Measurements from ENCODE around the gene KRT14.
A peak's percentile ranks its signal among the peaks of the same experiment; 100 is the strongest.
"Not testable (repeated sequence)": the region's sequence is repeated elsewhere in the genome, so short reads cannot be mapped to it uniquely, and the experiment has no call there.

Gene KRT14

GRCh38 chr17:41600318-41600717 lies 13.6 kb upstream of the KRT14 start:
- DNase-seq: no peak

GRCh38 chr17:41599680-41600079 lies 13.0 kb upstream of the KRT14 start:
- DNase-seq: no peak

DNA sequence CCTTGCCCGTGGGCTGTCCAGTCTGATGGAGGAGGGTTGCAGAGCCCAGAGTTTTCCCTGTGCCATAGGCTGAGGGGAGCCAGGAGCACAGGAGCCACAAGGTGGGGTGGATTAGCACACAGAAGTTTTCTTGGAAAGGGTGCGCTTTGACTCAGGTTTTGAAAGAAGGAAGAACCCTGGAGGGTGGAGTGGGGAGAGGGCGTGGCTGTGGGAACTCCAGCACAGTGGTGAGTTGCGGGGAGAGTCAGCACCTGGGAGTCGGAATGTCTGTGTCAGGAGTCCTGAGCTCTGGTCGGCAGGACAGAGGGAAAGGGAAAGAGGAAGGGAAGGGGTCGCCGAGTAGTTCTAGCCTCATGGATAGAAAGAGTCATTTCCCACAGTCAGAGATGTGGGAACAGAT lies 8.9 kb upstream of the KRT14 start:
- no peak for DNase-seq

DNA sequence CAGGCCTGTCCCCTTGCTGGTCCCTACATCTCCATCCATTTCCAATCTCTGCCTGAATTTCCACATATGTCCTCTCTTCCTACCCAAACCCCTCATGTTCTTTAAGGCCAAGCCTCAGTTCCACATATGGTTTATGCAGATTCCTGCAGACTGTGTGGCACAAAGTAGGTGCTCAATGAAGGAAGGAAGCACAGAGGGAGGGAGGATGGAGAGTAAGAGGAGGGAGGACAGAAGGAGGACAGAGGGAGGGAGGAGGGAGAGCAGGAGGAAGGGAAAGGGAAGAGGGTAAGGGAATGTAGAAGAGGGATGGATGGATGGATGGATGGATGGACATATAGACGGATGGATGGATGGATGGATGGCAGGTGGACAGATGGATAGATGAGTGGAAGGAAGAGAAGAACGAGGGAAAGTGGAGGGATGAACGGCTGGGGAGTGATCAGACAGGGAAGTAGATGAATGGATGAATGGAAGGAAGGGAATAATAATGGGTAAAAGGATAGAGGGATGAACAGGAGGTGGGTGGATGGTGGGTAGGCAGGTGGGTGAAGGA lies 7.7 kb upstream of the KRT14 start:
- DNase-seq: no peak

GRCh38 chr17:41593306-41593981 lies 6.7 kb upstream of the KRT14 start:
- DNase-seq: no peak

- no peak for DNase-seq
Observed at GRCh38 chr17:41592601-41593305, 6.1 kb upstream of the KRT14 start.

DNA sequence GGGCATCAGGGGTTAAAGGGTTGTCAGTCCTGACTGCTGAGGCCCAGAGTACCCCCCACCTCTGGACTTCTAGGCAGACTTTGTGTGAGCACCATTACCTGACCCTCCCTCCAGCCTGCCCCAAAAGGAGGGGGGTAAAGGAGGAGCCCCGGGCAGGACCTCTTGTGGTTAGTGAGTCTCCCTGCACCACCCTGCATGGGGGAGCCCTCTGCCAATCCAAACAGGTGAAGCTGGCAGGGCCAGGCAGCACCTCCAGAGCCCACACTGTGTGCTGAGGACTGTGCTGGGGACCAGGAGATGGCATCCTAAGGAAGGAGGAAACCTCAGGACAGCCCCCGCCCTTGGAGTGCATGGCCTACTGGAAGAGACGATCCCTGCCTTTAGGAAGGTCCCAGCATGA lies 2.6 kb upstream of the KRT14 start:
- DNase-seq: no peak

DNA sequence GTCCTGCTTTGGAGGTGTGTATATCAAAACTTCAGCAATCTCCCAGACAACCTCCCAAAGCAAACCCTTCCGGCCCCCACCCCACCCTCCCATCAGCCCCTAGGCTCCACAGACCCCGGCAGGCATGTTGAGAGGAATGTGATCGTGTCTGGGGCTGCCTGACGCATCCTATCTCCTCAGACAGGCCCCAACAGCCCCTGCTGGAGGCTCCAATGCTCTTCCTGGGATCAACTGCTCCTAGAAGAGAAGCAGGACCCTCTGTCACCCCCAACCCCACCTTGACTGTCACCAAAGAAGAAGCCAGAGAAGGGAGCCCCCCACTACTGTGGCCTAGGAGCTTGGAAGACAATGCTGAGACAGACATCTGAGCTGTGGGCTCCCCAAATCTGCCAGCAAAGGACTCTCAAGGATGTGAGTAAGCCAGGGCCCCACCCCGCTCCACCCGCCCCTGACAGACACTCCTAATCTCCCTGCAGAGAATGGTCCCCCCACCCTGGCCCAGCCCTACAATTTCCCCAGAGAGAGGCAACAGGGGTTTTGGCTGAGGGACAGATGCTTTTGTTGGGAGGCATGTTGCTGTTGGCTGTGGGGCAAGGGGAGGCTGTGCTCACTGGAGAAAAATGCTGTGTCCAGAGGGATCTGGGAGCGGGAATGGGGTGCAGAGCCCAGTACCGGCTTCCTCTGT lies 1.6 kb upstream of the KRT14 start:
- DNase-seq: peak; percentile 16

DNA sequence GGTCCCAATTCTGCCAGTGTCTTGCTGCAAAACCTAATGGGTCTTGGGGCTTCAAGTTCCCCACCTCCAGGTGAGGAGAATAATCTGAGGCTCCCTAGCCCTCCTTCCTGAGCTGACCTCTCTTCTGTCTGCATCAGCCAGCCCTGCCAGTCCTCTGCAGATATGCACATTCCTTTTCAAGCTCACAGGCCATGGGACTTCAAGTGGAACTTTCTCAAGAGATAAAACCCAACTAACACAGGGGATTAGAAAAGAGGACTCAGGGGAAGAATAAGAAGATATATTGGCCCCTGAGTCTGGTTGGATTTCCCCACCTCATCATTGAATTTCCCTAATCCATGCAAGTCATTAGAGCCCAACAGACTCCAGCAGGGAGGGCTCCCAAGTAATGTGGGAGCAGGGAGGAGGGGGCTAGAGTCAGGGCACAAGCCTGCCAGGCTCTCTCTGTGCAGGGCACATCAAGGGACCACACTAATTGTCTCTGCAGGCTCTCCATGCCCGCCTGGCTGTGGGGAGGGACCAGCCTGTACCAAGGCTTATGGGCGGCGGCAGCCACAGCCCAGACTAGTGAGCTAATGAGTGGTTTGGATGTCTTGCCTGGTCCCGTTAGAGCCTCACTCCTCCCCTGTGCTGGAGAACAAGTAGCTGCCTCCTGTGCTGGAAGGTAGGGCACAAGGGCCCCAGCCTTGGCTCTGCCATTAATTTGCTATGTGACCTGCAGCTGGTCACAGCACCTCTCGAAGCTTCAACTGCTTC lies 1.2 kb downstream of the KRT14 start:
- no peak for DNase-seq

GRCh38 chr17:41584331-41584927 lies 2.3 kb downstream of the KRT14 start:
- DNase-seq: not testable (repeated sequence)

DNA sequence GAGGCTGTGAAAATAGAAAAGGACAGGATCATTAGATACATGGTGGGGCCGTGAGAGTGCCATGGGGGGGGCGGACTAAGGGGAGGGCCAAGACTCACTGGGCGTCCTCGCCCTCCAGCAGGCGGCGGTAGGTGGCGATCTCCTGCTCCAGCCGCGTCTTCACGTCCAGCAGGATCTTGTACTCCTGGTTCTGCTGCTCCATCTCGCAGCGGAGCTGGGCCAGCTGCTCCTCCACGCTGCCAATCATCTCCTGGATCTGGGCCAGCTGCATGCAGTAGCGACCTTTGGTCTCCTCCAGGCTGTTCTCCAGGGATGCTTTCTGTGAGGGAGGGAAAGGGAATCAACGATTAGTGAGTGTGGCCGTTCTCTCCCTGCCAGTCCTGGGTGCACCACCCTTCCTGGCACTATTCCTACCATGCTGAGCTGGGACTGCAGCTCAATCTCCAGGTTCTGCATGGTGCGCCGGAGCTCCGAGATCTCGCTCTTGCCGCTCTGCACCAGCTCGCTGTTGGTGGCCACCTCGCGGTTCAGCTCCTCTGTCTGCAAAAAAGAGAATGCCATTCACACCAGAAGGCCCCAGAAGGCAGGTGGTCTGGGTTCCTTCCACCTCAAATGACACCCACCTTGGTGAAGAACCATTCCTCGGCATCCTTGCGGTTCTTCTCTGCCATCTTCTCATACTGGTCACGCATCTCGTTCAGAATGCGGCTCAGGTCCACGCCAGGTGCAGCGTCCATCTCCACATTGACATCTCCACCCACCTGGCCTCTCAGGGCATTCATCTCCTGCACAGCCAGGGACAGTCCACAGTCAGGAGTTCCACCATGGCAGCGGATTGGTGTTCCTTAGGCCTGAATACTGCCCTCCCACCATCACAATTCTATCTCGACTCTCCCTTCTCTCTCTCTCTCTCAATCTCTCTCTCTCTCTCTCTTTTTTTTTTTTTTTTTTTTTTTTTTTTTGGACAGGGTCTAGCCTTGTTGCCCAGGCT lies 3.3 kb downstream of the KRT14 start:
- DNase-seq: no peak

GRCh38 chr17:41582061-41582968 lies 4.4 kb downstream of the KRT14 start:
- not testable (repeated sequence) for DNase-seq

- no peak for DNase-seq
Observed at GRCh38 chr17:41581366-41582060, 5.2 kb downstream of the KRT14 start.

DNA sequence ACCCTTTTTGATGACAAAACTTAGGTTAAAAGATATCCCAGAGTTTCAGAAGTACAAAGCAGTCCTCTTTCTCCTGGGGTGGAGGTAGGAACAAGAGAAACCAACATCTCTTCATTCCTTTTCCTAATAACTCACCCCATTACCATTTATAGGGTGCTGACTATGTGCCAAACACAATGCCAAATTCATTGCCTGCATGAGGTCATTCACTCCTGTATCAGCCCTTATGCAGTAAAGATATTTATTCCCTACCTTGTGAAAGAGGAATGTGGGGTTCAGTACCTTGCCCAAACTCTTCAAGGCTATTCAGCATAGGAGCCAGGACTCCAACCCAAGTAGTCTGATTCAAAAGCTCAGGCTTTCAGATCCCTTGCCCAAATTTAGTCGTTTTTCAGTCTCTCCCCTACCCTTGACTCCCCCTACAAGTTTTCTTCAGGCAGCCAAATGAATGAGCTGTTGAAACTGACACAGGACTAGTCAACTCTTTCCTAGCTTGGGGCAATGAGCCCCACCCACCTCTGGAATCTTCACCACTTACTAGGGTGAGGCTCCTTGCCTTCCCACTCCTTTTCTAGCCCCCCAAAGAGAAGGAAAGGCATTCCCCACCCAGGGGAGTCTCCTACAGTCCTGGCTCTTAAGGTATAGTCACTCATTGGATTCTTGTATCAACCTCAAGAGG lies 5.9 kb downstream of the KRT14 start:
- peak; percentile 23 for DNase-seq

GRCh38 chr17:41580244-41580575 lies 6.5 kb downstream of the KRT14 start:
- DNase-seq: no peak

- DNase-seq: peak; percentile 83
Observed at GRCh38 chr17:41579484-41580243, 7.0 kb downstream of the KRT14 start.

DNA sequence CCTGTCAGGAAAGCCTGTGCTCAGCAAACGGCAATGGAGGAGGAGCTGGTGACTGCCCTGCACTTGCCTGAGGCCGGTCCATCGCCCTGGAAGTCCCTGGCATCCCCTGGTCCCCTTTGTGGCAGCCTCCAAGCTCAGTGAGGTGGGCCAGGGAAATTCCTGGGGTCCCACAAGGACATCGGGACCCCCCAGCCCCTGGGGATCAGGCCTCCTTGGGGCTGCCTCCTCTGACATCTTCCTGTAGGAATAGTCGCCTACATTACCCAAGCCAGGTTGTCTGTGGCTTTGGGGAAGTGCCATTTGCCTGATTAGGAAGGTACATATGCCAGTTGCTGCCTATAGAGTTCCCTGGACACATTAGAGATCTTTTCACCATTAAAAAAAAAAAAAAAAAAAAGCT lies 7.7 kb downstream of the KRT14 start:
- no peak for DNase-seq

GRCh38 chr17:41578538-41578937 lies 8.2 kb downstream of the KRT14 start:
- DNase-seq: no peak

All from EL (cell line).